Measurements from ENCODE around the gene ERCC8. TPM values are rescaled to one million over a fixed set of nuclear protein-coding genes. Genes with fewer than 3 reads are reported as not detected.

ERCC8 gene
- total RNA-seq, 1 experiment from 2014 or later, result 13.0 TPM

GRCh38 chr5:60955239-60955638 lies 10.4 kb upstream of the ERCC8 start:
- no peak for DNase-seq
- Histone ChIP-seq H3K36me3 (ENCODE audit: low read depth) (0 out of 2 replicates have a peak, but pooled peaks cover 3% of the 10 kb centered on the region), H3K9me3 (ENCODE audit: insufficient read depth, low read depth) (peaks cover 4% of the 10 kb centered on the region; the same call in 1 of the 2 replicates), H3K9me2 (ENCODE audit: insufficient read depth) (no peaks in the 10 kb centered on the region), H3K4me2 (no peak overlapping the region), H3K27ac (no peak overlapping the region), H3K27me3 (ENCODE audit: insufficient read depth, low read depth) (no peaks in the 10 kb centered on the region), H3K4me3 (no peak overlapping the region), H3K4me1 (replicated peaks; ENCODE audit: insufficient read depth) (no peaks in the 10 kb centered on the region), H3F3A (ENCODE audit: insufficient read depth, low read depth) (peaks cover under 1% of the 10 kb centered on the region; the same call in 1 of the 2 replicates), H2AFZ (no peak overlapping the region), H3K79me2 (ENCODE audit: low read depth) (peaks cover 89% of the 10 kb centered on the region), H4K20me1 (ENCODE audit: insufficient read depth) (peaks cover 26% of the 10 kb centered on the region)
- BruUV-seq (replicated peaks), result no TSS peak
- TF ChIP-seq EZH2 (IDR thresholded peaks at IDR 0.05; ENCODE audit: low read depth) (no peak), CTCF (conservative IDR thresholded peaks at IDR 0.05) (no peak)
- POLR2A ChIA-PET (ENCODE audit: unreplicated experiment), result no interaction called here
- CTCF ChIA-PET, result no interaction called here
- intact Hi-C loops (cut with micrococcal nuclease; ENCODE audit: unreplicated experiment), result loop anchor here (10.0 kb wide), 1 partner anchor 1270 kb away; no protein-coding TSS in a partner anchor

- Histone ChIP-seq H2AFZ (no peak overlapping the region), H3K4me1 (replicated peaks; ENCODE audit: insufficient read depth) (peaks cover 17% of the 10 kb centered on the region), H3K9me3 (ENCODE audit: insufficient read depth, low read depth) (no peaks in the 10 kb centered on the region), H4K20me1 (ENCODE audit: insufficient read depth) (peaks cover 14% of the 10 kb centered on the region), H3F3A (ENCODE audit: insufficient read depth, low read depth) (peaks cover 13% of the 10 kb centered on the region; the same call in 1 of the 2 replicates), H3K36me3 (ENCODE audit: low read depth) (no peaks in the 10 kb centered on the region), H3K4me3 (no peak overlapping the region), H3K79me2 (ENCODE audit: low read depth) (peaks cover 92% of the 10 kb centered on the region), H3K9me2 (ENCODE audit: insufficient read depth) (no peaks in the 10 kb centered on the region), H3K27ac (no peak overlapping the region), H3K4me2 (no peak overlapping the region), H3K27me3 (ENCODE audit: insufficient read depth, low read depth) (no peaks in the 10 kb centered on the region)
- POLR2A ChIA-PET (ENCODE audit: unreplicated experiment), result no interaction called here
- no peak for DNase-seq
- intact Hi-C loops (cut with micrococcal nuclease; ENCODE audit: unreplicated experiment), result loop anchor here (5.0 kb wide), 2 partner anchors 109 to 271 kb away; no protein-coding TSS in a partner anchor
- TF ChIP-seq EZH2 (IDR thresholded peaks at IDR 0.05; ENCODE audit: low read depth) (no peak), CTCF (conservative IDR thresholded peaks at IDR 0.05) (no peak)
- CTCF ChIA-PET, result no interaction called here
- BruUV-seq (replicated peaks), result no TSS peak
Measured at GRCh38 chr5:60948738-60949137, 3.9 kb upstream of the ERCC8 start.

- Histone ChIP-seq H2AFZ (peak overlapping the region; percentile 98), H3K9me2 (ENCODE audit: insufficient read depth) (no peaks in the 10 kb centered on the region), H4K20me1 (ENCODE audit: insufficient read depth) (peaks cover 14% of the 10 kb centered on the region; the same call in 1 of the 2 replicates), H3K4me3 (peak overlapping the region; percentile 98), H3K9me3 (ENCODE audit: insufficient read depth, low read depth) (no peaks in the 10 kb centered on the region), H3K4me1 (replicated peaks; ENCODE audit: insufficient read depth) (peaks cover 26% of the 10 kb centered on the region), H3K27me3 (ENCODE audit: insufficient read depth, low read depth) (no peaks in the 10 kb centered on the region), H3K4me2 (peak overlapping the region; percentile 97), H3K79me2 (ENCODE audit: low read depth) (peaks cover 92% of the 10 kb centered on the region), H3F3A (ENCODE audit: insufficient read depth, low read depth) (peaks cover 13% of the 10 kb centered on the region; the same call in 1 of the 2 replicates), H3K27ac (peak overlapping the region; percentile 70), H3K36me3 (ENCODE audit: low read depth) (no peaks in the 10 kb centered on the region)
- peak in 1 of 2 experiments; percentile 35 for DNase-seq
- ChIA-PET CTCF (interaction anchor here (0.8 kb wide), 1 partner anchor 734 kb away, joined by 3 read pairs; no protein-coding TSS in a partner anchor), POLR2A (ENCODE audit: unreplicated experiment) (interaction anchor here (0.6 kb wide), 1 partner anchor 116 kb away, joined by 3 read pairs; no protein-coding TSS in a partner anchor)
- BruUV-seq (replicated peaks), result TSS peak; percentile 45
- intact Hi-C loops (cut with micrococcal nuclease; ENCODE audit: unreplicated experiment), result loop anchor here (5.0 kb wide), 2 partner anchors 112 to 268 kb away; no protein-coding TSS in a partner anchor
- no peak for TF ChIP-seq EZH2 (IDR thresholded peaks at IDR 0.05; ENCODE audit: low read depth)
- no peak for TF ChIP-seq CTCF (conservative IDR thresholded peaks at IDR 0.05)
Measured at GRCh38 chr5:60945813-60946187, 930 bp upstream of the ERCC8 start.
